HG03575 (cell line): ENCODE data around the gene SMG1.
"Not testable (repeated sequence)": the region's sequence is repeated elsewhere in the genome, so short reads cannot be mapped to it uniquely, and the experiment has no call there.

Source experiments
- ATAC-seq: cut with Tn5 transposase; IDR thresholded peaks from one replicate; pipeline ENCODE4 v1.9.1; 2021; ENCODE audit not compliant: unreplicated experiment, insufficient number of reproducible peaks, low FRiP score; ENCODE audit errors: extremely low read depth

SMG1 gene

GRCh38 chr16:18925986-18926865 is at the start of gene SMG1:
Gene SMG1, minus strand, starts transcription at chr16:18926408. Its CDS starts 367 bp downstream, at chr16:18926041.
- ATAC-seq, result peak; percentile 75

- ATAC-seq, result no peak
These were observed 48.9 kb upstream of the SMG1 start for GRCh38 chr16:18975109-18975508.

- ATAC-seq, result no peak
These were observed 43.6 kb upstream of the SMG1 start for GRCh38 chr16:18969855-18970240.

GRCh38 chr16:18969050-18969854 is 43.0 kb upstream of the SMG1 start:
- no peak for ATAC-seq

- no peak for ATAC-seq
These were observed 40.6 kb upstream of the SMG1 start for GRCh38 chr16:18966791-18967190.

- no peak for ATAC-seq
These were observed 39.3 kb upstream of the SMG1 start for GRCh38 chr16:18965555-18965954.

- no peak for ATAC-seq
These were observed 32.9 kb upstream of the SMG1 start for GRCh38 chr16:18959031-18959505.

- ATAC-seq, result no peak
These were observed 32.4 kb upstream of the SMG1 start for GRCh38 chr16:18958621-18959029.

GRCh38 chr16:18956658-18957241 is 30.5 kb upstream of the SMG1 start:
- not testable (repeated sequence) for ATAC-seq

- not testable (repeated sequence) for ATAC-seq
These were observed 29.8 kb upstream of the SMG1 start for GRCh38 chr16:18955874-18956580.

GRCh38 chr16:18953547-18953946 is 27.3 kb upstream of the SMG1 start:
- no peak for ATAC-seq

GRCh38 chr16:18950469-18951185 is 24.4 kb upstream of the SMG1 start:
- ATAC-seq, result no peak

- ATAC-seq, result no peak
These were observed 22.3 kb upstream of the SMG1 start for GRCh38 chr16:18948372-18949020.

GRCh38 chr16:18945233-18945632 is 19.0 kb upstream of the SMG1 start:
- ATAC-seq, result no peak

- no peak for ATAC-seq
These were observed 17.2 kb upstream of the SMG1 start for GRCh38 chr16:18943414-18943813.

- no peak for ATAC-seq
These were observed 15.9 kb upstream of the SMG1 start for GRCh38 chr16:18942061-18942460.

GRCh38 chr16:18941471-18941870 is 15.3 kb upstream of the SMG1 start:
- ATAC-seq, result no peak

- ATAC-seq, result no peak
These were observed 12.8 kb upstream of the SMG1 start for GRCh38 chr16:18938986-18939385.
